ENCODE data around the gene LRRK1.

Gene LRRK1

GRCh38 chr15:100893261-100893963 lies 25.7 kb upstream of the LRRK1 start:
- peak; percentile 2 for DNase-seq

- no peak for DNase-seq
Observed at GRCh38 chr15:100893964-100894295, 25.2 kb upstream of the LRRK1 start.

- DNase-seq, result peak; percentile 11
Observed at GRCh38 chr15:100895721-100896120, 23.4 kb upstream of the LRRK1 start.

GRCh38 chr15:100897221-100898151 lies 21.7 kb upstream of the LRRK1 start:
- peak; percentile 19 for DNase-seq

DNA sequence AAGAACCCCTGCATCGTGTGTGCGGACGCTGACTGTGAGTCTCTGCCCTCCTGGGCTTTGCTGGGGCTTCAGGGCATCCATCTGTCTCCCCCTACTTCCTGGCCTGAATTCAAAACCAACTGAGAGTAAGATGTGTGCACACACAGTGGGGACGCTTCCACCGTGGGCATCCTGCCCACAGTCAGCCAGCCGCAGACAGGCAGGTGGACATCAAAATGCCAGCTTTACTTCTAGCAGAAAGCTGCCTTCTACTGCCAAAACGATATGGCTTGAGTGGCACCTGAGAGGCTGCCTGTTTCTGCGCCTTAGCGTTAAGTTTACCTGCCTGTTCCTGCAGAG lies 21.0 kb upstream of the LRRK1 start:
- DNase-seq, result peak; percentile 1

DNA sequence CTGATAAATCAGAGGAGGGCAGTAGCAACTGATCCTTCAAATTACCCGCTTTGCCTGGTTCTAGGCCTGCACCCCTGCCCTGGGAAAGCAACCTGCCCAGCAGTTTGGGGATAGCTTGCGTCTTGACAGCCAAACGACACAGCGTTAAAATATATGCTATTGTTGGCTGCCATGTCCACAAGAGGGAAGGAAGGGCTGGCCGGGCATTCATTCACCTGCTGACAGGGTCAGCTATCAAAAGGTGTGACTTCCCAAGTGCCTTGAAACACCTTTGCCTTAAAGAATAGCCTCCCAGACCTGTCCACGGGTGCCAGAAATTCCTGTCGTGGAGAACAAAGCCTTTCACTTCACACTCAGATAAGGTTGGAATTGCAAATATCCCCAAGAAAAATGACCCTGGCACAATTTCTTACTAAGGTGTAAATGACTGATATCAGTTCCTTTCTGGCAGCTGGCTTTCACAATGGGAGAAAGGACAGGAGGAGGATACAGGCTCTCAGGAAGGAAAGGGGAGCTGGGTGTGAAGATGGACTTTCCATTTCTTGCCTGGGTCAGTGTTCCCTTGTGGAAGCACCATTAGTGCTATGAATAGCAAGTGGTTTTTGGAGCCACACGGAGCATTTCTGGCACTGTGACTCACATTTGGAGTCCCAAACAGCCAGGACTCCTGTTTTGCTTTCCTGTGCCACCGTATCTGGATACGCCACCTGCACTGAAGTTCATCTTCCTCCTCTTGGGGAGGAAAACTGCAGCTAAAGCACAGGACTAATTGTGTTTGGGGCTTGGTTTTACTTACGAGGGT lies 20.3 kb upstream of the LRRK1 start:
- peak; percentile 5 for DNase-seq

DNA sequence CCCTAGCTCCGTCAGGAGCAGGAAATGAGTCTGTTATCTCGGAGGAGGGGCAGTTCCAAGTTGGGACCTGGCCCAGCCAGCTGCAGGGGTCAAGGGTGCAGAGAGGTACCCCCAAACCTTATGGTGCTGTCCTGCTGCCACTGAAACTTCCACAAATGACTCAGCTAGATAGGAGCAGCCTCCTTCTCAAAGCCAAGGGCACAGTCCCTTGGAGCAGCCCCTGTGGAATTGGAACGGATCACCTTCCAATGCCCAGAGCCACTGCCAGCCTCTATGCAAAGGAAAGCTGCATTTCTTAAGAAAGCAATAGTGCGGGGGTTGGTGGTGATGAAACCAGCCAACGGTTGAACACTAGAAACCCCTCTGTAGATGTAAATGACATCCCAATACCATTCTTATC lies 19.6 kb upstream of the LRRK1 start:
- DNase-seq, result no peak

- DNase-seq, result no peak
Observed at GRCh38 chr15:100900136-100900794, 18.9 kb upstream of the LRRK1 start.

DNA sequence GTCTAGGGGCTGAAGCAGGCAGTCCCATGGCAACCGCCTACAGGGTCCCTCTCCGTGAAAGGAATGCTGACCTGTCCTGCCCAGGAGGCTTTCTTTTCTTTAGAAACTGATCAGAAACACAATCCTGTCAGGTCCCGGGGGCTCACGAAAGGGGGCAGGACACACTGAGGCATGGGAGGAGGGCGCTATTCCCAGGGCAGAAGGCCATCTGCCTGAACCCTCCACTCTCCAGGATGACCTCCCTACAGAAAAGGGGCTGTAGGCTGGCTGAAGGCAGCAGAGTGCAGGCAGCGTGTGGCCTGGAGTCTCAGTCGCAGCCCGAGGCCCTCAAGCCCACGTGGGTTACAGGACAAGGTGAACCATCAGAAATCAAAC lies 18.4 kb upstream of the LRRK1 start:
- peak; percentile 10 for DNase-seq

DNA sequence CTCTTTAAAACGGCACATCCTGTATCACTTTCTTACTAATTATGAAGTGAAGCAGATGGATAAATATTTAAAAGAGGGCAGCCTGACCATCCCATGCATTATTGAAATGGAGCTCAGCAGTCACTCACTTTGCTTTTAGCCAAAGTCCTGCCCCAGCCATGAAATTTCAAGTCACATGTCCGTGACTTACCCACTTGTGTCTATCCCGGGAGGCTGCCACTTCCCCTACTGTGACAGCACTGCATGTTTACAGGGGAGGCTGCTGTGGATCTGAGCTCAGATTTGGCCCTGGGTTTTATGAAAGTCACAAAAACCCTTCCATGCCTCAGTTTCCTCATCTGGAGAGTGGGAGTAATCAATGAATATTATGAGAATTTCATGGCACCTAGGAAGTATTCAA lies 17.9 kb upstream of the LRRK1 start:
- DNase-seq, result no peak

DNA sequence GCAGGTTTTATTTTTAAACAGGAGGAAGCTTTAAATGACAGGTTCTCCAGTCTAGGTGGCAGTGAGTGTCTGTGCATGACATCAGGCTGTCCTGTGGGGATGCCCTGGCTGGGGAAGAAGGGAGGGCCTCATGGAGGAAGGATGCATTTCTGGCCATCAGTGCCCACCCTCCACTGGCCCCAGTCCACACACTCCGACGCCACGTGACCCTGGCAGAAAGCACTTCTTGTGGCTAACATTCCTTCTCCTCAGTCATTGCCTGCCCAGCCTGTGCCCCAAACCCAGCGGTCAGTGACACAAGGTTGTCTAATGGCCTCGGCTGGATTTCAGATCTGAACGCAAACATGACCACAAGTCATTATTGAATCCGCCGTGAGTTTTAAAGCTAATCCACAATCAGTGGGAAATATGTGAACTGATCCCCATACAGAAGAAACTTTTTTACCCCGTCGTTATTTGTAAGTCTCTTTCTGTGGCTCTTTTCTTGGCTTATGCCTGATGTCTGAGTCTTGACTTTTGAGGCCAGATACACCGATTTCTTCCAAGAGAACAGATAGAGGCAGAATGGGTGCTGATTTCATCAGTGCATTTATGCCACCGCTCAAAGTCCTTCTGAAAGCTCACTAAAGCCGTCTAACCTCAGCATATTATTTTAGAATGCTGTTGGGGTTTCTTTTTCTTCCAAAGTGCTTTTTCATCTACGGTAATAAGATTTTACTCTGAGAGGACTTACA lies 17.3 kb upstream of the LRRK1 start:
- no peak for DNase-seq

DNA sequence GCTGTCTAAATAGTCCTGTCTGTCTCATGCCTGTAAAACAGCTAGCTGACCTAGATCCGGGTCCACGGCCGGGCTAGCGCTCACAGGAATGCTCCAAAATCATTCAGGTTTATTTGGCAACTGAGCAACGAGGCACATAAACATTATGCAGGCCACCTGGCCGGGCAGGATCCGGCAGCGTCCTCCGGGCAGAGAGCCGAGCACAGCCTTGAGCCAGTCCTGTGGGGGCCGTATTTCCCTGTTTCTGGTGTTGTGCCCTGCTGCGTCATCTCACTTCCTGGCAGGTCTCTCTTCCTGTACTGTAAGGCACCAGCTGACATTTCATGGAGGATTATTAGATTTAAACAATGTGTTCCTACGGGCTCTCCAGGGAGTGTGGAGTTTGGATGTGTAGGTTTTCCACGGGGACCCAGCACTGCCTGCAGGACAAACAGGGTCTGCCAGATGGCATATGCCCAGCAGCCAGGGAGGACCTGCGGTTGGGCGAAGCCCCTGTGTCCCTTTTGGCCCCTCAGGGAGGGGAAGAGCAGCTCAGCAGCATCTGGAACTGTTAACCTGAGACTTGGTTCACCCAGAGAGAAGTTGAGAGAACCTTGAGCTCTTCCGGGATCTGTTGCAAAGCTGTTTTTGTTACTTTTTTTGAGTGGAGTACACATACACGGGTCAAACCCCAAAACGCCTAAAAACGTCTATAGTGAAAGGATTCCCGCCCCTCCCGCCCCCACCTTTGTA lies 16.6 kb upstream of the LRRK1 start:
- no peak for DNase-seq

- DNase-seq, result no peak
Observed at GRCh38 chr15:100903168-100903554, 16.0 kb upstream of the LRRK1 start.

GRCh38 chr15:100905850-100906249 lies 13.3 kb upstream of the LRRK1 start:
- DNase-seq, result no peak

GRCh38 chr15:100908466-100908865 lies 10.7 kb upstream of the LRRK1 start:
- no peak for DNase-seq

DNA sequence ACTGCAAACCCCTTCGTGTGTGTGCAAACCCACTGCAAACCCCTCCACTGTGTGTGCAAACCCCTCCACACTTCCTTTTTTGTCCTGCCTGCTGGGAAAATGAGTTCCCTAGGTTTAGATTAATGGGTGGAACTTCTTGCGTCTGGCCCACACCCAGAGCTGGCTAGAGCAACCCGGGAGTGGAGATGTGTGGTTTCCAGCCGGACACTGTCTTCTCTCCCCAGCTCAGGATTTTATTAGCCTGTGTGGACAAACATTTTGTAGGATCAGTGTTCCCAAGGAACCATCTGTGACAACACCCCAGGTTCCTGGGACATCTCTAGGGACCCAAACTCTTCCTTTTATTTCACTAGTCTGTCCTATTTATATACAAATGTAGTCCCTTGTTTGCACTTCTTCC lies 9.6 kb upstream of the LRRK1 start:
- no peak for DNase-seq

DNA sequence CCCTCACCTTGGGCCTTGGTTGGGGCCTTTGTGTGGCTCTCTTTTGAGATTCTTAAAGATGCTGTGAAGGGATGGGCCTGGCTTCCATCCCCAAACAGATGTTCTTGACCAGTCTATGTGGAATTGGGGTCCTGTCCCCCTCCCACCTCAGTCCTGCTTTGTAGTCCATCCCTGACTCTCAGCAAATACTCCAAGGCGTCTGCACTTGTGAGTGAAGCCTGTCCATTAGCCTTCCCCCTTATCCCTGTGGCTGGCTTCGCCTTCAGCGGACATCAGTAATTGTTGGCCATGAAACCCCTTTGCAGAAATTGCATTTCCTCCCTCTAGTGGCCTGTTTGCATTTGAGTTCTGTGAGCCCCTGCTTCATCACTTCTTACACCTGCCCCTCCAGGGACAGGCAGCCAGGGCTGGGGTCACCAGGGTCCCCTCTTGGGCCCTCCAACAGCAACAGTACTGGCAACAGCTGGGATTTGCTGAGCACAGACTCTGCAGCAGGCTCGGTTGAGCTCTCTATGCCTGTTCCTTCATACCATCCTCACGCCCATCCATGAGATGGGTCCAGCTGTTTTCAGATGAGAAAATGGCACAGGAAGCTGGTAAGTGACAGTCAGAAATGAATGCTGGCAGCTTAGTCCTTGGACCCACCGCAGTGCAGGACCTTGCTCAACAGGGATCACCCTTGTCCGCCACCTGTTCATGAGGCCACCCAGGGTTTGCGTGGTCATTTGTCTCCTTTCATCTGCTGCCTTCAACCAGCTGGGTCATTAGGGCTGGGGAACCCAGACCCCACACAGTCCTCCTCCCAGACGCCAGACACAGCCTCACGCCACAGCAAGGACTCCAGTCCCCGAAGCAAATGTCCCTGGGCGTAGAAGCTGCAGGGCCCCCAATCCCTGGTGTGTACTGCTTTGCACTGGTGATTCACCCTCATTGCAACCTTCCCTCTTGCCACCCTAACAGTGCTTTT lies 8.9 kb upstream of the LRRK1 start:
- no peak for DNase-seq

DNA sequence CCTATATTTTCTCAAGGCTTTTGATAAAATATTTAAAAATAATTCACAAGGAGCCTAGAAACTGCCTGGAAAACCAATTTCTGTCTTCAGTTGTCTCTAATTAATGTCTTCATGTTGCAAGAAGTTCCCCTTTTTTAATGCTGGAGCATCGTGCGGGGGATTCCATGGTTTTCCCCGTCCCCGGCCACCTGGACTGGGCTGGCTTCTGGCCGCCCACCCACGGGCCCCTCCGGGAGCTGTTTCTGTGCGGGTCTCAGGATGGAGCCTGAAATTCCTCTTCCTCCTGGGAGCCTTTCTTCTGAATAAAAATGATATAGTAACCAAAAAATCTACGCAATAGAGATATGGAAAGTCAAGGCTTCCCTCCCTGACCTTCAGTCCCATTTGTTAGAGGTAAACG lies 8.1 kb upstream of the LRRK1 start:
- DNase-seq, result no peak

GRCh38 chr15:100913961-100914360 lies 5.2 kb upstream of the LRRK1 start:
- no peak for DNase-seq

DNA sequence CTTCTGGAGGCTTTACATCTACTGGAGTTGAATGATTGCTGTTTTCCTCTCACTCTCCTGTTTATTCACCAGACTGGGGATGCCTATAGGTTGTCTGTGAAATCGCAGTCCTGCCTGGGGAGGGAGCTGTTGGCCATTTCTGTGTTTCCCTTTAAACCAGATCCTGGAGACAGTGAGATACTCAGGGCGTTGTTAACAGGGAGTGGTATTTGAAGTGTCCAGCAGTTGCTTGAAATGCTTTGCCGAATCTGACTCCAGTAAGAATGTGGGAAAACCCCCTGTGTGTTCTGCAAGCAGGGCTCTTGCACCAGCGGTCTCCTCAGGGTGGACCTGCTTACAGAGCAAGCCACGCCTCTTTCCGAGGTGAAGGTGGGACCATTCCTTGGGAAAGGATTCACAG lies 4.3 kb upstream of the LRRK1 start:
- no peak for DNase-seq
